Nucleus accumbens (tissue), 56 donors: ENCODE measurements around the gene STK11IP.

ENCODE experiments used
- DNase-seq, 56 donors: peaks; one replicate each; lab custom pipeline; 2025; lab: John Stamatoyannopoulos, UW

The STK11IP gene, protein sequence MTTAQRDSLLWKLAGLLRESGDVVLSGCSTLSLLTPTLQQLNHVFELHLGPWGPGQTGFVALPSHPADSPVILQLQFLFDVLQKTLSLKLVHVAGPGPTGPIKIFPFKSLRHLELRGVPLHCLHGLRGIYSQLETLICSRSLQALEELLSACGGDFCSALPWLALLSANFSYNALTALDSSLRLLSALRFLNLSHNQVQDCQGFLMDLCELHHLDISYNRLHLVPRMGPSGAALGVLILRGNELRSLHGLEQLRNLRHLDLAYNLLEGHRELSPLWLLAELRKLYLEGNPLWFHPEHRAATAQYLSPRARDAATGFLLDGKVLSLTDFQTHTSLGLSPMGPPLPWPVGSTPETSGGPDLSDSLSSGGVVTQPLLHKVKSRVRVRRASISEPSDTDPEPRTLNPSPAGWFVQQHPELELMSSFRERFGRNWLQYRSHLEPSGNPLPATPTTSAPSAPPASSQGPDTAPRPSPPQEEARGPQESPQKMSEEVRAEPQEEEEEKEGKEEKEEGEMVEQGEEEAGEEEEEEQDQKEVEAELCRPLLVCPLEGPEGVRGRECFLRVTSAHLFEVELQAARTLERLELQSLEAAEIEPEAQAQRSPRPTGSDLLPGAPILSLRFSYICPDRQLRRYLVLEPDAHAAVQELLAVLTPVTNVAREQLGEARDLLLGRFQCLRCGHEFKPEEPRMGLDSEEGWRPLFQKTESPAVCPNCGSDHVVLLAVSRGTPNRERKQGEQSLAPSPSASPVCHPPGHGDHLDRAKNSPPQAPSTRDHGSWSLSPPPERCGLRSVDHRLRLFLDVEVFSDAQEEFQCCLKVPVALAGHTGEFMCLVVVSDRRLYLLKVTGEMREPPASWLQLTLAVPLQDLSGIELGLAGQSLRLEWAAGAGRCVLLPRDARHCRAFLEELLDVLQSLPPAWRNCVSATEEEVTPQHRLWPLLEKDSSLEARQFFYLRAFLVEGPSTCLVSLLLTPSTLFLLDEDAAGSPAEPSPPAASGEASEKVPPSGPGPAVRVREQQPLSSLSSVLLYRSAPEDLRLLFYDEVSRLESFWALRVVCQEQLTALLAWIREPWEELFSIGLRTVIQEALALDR

DNA sequence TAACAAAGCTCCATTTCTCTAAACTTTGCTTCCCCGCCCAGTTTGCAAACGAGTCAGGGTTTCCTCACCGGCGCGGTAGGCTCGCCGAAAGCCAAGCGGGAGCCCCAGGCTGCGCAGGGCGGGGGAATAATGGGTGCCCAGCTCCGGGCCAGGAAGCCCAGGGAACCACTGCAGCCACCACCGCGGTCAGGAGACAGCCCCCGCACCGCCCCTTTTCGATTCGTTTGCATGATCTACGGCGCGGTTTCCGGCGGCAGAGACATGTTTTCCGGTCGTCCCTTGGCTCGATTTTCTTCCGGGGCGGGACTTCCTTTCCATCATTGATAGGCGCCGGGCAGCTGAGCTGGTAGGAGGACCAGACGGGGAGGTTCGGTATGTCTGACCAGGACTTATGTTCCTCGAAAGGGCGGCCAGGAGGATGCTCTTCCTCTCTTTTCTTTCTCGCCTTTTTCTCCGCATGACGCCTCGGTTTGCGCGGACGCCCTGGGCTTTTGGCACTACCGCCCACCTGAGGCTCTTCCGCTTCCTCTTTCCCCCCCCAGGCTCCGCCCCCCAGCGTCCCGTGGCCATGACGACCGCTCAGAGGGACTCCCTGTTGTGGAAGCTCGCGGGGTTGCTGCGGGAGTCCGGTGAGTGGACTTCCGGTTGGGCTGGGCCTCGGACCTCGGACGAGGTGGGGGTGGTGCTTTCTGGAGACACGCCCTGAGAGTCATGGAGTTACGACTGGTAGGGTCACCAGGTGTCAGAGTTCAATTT is at the start of gene STK11IP:
STK11IP (plus strand) TSS at position 306 of the 756 bp plus-strand sequence; CDS start at position 569, 263 bp downstream.
- DNase-seq, result peak; percentile 57 to 99 (median 95)

- DNase-seq, result no peak
Measured at GRCh38 chr2:219548990-219549389, 48.7 kb upstream of the STK11IP start.

DNA sequence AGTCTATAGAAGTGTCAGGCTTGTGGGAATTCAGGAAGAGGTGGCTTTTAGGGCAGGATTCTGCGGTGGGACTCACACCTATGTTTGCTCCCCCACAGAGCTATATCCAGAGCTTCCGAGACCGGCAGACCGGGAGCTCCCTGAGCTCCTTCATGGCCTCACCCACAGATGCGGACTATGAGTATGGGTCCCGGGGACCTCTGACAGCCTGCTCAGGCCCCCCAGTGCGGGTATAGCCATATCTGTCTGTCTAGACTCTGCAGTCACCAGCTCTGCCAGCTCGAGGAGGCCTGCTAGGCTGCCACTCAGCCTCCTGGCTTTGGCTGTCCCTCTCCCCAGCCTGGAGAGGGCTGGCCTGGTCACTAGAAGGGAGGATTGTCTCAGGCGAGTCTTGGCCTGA is 48.0 kb upstream of the STK11IP start:
- DNase-seq, result no peak

DNA sequence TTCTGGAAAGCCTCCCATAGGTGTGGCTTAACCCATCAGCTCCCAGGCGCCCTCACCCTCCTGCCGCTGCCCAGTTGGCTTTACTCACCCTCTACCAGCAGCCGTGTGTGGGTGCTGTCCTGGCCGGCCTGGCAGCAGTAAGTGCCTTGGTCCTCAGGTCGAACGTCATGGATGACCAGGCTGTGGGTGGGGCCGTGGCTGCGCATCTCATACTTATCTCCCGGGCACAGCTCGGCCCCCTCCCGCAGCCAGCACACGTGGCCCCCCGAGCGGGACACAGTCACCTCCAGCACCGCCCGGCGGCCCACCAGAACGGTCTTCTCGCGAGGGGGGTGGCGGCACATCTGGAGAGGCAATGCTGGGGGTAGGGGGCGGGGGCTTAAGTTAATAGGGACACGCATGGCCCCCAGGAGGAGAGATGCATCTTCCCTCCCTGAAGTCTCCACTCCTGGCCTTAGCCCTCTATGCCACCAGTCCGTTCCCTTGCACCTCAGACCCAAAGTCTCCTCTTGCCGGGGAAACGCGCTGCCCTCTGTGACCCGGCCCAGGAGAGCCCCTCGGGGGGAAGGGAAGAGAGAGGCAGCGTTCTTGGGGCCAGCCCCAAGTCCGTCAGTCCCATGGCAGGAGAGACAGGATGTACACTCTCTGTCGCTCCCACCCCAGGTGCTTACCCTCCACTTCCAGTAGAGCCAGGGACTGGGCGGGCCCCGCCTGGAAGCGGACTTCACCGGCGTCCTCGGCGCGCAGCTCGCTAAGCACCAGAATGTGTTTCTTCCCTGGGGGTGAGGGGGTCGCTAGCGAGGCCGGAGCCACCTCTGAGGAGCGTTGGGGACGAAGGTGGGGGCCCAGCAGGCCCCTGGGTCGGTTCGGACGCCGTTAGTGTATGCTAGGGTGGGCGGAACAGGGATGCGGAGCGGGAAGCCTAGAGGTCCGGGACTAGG is 45.9 kb upstream of the STK11IP start:
- DNase-seq, result peak in 9 of 56 donors; percentile 4 to 49 (median 22)

- peak in 55 of 56 donors; percentile 16 to 94 (median 79) for DNase-seq
Measured at GRCh38 chr2:219552382-219553167, 45.1 kb upstream of the STK11IP start.

- no peak for DNase-seq
Measured at GRCh38 chr2:219553168-219553417, 44.6 kb upstream of the STK11IP start.

DNA sequence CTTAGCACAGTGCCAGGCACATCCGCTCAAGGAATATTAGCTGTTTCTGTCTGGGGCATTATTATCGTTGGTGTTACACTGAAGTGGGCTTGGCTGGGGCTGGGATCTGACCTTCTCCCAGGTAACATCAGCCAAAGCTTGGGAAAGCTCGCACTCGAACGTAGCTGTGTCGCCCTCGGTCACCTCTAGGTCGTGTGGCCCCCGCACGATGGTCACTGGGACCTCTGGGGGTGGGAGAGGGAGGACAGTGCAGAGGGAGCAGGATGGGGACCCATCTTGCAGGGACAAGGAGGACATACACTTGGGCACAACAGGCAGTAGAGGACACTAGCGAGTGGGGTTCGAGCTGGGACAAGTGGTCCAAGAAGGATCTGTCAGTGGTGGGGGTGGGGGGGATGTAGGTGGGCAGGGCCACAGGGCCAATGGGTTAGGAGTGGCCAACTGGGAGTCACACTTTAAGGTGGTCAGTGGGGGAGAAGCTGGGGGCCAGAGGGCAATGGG is 44.1 kb upstream of the STK11IP start:
- no peak for DNase-seq

GRCh38 chr2:219554350-219554749 is 43.3 kb upstream of the STK11IP start:
- no peak for DNase-seq

DNA sequence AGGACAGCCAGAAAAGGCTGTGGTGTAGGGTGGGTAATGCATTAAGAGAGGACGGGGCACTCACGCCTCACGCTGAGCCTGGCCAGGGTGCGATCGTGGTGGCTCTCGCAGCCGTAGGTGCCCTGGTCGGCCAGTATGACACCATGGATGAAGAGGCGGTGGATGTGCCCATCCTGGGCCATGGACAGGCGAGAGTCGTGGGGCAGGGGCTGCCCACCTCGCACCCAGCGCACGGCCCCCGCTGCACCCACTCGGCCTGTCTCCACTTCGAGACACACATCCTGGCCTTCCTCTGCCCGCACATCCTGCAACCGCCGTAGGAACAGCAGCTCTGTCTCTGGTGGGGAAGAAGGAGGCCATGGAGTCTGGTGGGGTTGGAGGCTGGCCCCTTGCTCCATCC is 41.7 kb upstream of the STK11IP start:
- DNase-seq, result no peak

DNA sequence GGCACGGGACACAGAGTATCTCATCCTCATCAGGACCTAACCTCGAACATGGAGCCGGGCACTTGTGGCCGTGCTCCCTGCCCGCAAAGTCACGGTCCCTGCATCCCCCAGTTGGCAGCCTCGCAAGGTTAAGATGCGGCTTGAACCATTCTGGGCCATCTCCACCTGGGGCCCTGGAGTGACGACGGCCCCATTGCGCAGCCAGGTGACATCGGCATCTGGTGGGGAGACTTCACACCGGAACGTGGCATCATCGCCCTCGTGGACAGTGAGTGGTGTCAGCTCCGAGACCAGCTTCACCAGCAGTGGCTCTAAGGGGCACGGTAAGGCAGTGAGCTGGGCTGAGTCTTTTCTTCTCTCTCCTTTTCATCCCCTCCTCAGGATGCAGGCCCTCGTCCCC is 41.2 kb upstream of the STK11IP start:
- no peak for DNase-seq

GRCh38 chr2:219557320-219557719 is 40.3 kb upstream of the STK11IP start:
- DNase-seq, result no peak

- no peak for DNase-seq
Measured at GRCh38 chr2:219557791-219558785, 39.6 kb upstream of the STK11IP start.

- DNase-seq, result no peak
Measured at GRCh38 chr2:219559156-219559915, 38.3 kb upstream of the STK11IP start.

GRCh38 chr2:219560037-219560892 is 37.4 kb upstream of the STK11IP start:
- DNase-seq, result no peak

DNA sequence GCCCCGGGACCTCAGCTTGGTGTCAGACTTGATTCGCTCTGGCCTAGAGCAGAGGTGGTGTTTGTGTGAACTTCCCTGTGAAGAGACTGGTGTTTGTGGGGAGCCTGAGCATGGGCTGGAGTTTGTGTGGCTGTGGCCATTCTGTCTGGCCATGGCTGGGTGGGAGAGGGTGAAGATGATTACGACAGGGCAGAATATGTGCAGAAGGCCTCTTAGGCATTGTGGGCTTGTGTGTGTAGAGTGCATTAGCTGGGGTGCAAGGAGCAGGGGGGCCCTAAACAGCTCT is 36.8 kb upstream of the STK11IP start:
- DNase-seq, result no peak
